HG03442 (cell line): ENCODE data around the gene VTI1A.

Source experiments
- ATAC-seq: cut with Tn5 transposase; IDR thresholded peaks from one replicate; pipeline ENCODE4 v1.9.1; 2021; ENCODE audit warnings: mild to moderate bottlenecking, moderate library complexity; ENCODE audit not compliant: unreplicated experiment

VTI1A gene

GRCh38 chr10:112774210-112774609, 327.2 kb downstream of the VTI1A start:
- ATAC-seq, result no peak

- no peak for ATAC-seq
Observed at GRCh38 chr10:112774798-112775197, 327.8 kb downstream of the VTI1A start.

GRCh38 chr10:112775381-112775780, 328.4 kb downstream of the VTI1A start:
- ATAC-seq, result no peak

- ATAC-seq, result no peak
Observed at GRCh38 chr10:112775892-112776674, 329.1 kb downstream of the VTI1A start.

GRCh38 chr10:112778579-112778978, 331.6 kb downstream of the VTI1A start:
- no peak for ATAC-seq

GRCh38 chr10:112779025-112779770, 332.2 kb downstream of the VTI1A start:
- no peak for ATAC-seq

- ATAC-seq, result no peak
Observed at GRCh38 chr10:112782200-112782907, 335.3 kb downstream of the VTI1A start.

- ATAC-seq, result no peak
Observed at GRCh38 chr10:112783351-112784021, 336.5 kb downstream of the VTI1A start.

- no peak for ATAC-seq
Observed at GRCh38 chr10:112784022-112784461, 337.0 kb downstream of the VTI1A start.

GRCh38 chr10:112785089-112785488, 338.1 kb downstream of the VTI1A start:
- no peak for ATAC-seq

GRCh38 chr10:112789248-112789647, 342.2 kb downstream of the VTI1A start:
- ATAC-seq, result no peak

GRCh38 chr10:112790030-112790429, 343.0 kb downstream of the VTI1A start:
- ATAC-seq, result no peak

- no peak for ATAC-seq
Observed at GRCh38 chr10:112790921-112791320, 343.9 kb downstream of the VTI1A start.

- ATAC-seq, result no peak
Observed at GRCh38 chr10:112791447-112791846, 344.4 kb downstream of the VTI1A start.

GRCh38 chr10:112792487-112793201, 345.6 kb downstream of the VTI1A start:
- ATAC-seq, result no peak

GRCh38 chr10:112793202-112793921, 346.3 kb downstream of the VTI1A start:
- ATAC-seq, result no peak

- ATAC-seq, result no peak
Observed at GRCh38 chr10:112794201-112794600, 347.2 kb downstream of the VTI1A start.

GRCh38 chr10:112795067-112795466, 348.1 kb downstream of the VTI1A start:
- ATAC-seq, result no peak

- ATAC-seq, result no peak
Observed at GRCh38 chr10:112797197-112797596, 350.2 kb downstream of the VTI1A start.

GRCh38 chr10:112797855-112798254, 350.8 kb downstream of the VTI1A start:
- no peak for ATAC-seq
